Measurements from ENCODE around the gene MRC2. TPM values are rescaled to one million over a fixed set of nuclear protein-coding genes. Genes with fewer than 3 reads are reported as not detected.

MRC2 gene
- total RNA-seq, 1 experiment from 2014 or later: 34.3 TPM

DNA sequence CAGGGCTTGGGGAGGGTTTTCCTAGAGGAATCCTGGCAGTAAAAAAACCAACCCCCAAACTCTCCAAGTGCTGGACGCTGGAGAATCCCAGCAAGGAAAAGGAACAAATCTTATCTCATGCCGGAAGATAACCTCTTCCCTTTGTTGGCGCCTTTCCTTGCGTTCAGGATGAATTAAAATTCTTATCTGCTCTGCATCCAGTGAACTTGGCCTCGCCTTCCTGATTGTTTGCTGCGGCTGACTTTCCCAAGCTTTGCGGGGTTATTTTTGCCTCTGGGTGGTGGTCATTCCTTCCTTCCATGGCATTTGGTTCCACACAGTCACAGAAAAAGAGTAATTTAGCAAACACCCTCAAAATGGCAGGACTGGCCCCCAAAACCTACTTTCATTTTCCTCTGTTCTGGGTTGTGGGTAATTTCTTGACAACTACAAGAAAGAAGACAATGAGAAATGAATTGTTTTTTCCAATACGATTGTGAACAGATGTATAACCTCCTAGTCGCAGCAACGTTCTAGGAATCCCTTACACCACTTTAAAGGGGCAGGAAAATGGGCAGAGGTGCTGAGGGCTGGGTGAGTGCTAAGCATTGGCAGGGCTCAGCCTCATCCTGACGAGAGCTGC, 77.8 kb downstream of the MRC2 start:
- Histone ChIP-seq H3K4me3 (ENCODE audit: low read depth, low read length, poor library complexity, severe bottlenecking) (no peak overlapping the region), H3K9me3 (ENCODE audit: low read depth, low read length, poor library complexity, severe bottlenecking) (peaks cover 5% of the 10 kb centered on the region), H3K4me1 (ENCODE audit: insufficient read depth, low read length, poor library complexity, severe bottlenecking) (peaks cover 6% of the 10 kb centered on the region), H3K36me3 (ENCODE audit: insufficient read depth, low read length, poor library complexity, severe bottlenecking) (no peaks in the 10 kb centered on the region), H3K27me3 (replicated peaks; ENCODE audit: insufficient read depth, low read depth, low read length, poor library complexity) (no peaks in the 10 kb centered on the region), H3K27ac (ENCODE audit: low read depth, low read length, poor library complexity, severe bottlenecking) (no peak overlapping the region)
- ChIA-PET POLR2A (ENCODE audit: low non-redundant PET) (no interaction called here), CTCF (no interaction called here)
- TF ChIP-seq, protein P1, sequence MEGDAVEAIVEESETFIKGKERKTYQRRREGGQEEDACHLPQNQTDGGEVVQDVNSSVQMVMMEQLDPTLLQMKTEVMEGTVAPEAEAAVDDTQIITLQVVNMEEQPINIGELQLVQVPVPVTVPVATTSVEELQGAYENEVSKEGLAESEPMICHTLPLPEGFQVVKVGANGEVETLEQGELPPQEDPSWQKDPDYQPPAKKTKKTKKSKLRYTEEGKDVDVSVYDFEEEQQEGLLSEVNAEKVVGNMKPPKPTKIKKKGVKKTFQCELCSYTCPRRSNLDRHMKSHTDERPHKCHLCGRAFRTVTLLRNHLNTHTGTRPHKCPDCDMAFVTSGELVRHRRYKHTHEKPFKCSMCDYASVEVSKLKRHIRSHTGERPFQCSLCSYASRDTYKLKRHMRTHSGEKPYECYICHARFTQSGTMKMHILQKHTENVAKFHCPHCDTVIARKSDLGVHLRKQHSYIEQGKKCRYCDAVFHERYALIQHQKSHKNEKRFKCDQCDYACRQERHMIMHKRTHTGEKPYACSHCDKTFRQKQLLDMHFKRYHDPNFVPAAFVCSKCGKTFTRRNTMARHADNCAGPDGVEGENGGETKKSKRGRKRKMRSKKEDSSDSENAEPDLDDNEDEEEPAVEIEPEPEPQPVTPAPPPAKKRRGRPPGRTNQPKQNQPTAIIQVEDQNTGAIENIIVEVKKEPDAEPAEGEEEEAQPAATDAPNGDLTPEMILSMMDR (conservative IDR thresholded peaks at IDR 0.05; ENCODE audit: low read depth, low read length): no peak
- no peak for TF ChIP-seq EZH2 (IDR thresholded peaks at IDR 0.05; ENCODE audit: borderline replicate concordance, low read depth, low read length, poor library complexity, severe bottlenecking)
- no TSS peak for BruUV-seq (replicated peaks)
- intact Hi-C loops (cut with micrococcal nuclease; ENCODE audit: unreplicated experiment): no loop called here
- no peak for DNase-seq (ENCODE audit: low spot score)

DNA sequence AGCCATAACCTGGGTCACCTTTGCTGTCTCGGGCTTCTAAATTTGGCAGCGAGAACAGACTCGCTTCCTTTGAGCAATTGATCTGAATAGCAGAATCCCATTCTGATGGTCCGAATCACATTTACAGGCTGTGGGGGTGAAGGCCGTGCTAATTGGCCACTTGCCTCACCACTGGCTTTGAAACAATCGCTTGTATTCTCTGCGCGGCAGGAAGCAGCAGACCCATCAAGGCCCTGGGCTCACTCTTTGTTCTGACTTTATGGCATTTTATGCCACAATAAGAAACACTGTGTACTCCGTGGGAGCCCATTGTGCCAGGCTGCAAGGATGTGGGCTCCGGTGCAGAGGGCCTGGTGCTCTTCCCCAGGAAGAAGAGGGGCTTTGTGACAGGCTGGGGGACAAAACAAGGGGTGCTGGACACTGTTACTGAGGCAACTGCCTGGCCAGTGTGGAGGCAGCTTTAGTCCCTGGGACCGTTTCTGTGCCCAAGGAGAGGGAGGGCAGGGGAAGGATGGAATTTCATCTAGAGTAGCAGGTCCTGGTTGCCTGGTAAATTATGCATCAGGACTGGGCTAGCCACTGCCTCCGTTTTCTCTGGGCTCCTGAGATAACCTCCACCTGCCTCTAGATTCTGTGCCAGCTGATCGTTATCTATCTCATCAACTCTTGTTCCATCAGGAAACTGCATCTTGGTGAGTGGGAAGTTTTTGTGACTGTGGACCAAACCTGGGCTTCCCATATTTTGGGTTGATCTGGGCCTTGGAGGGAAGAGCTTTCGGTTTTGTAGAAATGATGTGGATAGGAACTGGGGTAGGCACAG, 78.5 kb downstream of the MRC2 start:
- TF ChIP-seq EZH2 (IDR thresholded peaks at IDR 0.05; ENCODE audit: borderline replicate concordance, low read depth, low read length, poor library complexity, severe bottlenecking): no peak
- TF ChIP-seq, protein P1 (conservative IDR thresholded peaks at IDR 0.05; ENCODE audit: low read depth, low read length): no peak
- Histone ChIP-seq H3K27me3 (replicated peaks; ENCODE audit: insufficient read depth, low read depth, low read length, poor library complexity) (no peaks in the 10 kb centered on the region), H3K36me3 (ENCODE audit: insufficient read depth, low read length, poor library complexity, severe bottlenecking) (no peaks in the 10 kb centered on the region), H3K4me3 (ENCODE audit: low read depth, low read length, poor library complexity, severe bottlenecking) (no peak overlapping the region), H3K9me3 (ENCODE audit: low read depth, low read length, poor library complexity, severe bottlenecking) (peaks cover 5% of the 10 kb centered on the region), H3K4me1 (ENCODE audit: insufficient read depth, low read length, poor library complexity, severe bottlenecking) (peaks cover 6% of the 10 kb centered on the region), H3K27ac (ENCODE audit: low read depth, low read length, poor library complexity, severe bottlenecking) (no peak overlapping the region)
- CTCF ChIA-PET: no interaction called here
- intact Hi-C loops (cut with micrococcal nuclease; ENCODE audit: unreplicated experiment): no loop called here
- DNase-seq (ENCODE audit: low spot score): no peak
- POLR2A ChIA-PET (ENCODE audit: low non-redundant PET): no interaction called here
- BruUV-seq (replicated peaks): no TSS peak

DNA sequence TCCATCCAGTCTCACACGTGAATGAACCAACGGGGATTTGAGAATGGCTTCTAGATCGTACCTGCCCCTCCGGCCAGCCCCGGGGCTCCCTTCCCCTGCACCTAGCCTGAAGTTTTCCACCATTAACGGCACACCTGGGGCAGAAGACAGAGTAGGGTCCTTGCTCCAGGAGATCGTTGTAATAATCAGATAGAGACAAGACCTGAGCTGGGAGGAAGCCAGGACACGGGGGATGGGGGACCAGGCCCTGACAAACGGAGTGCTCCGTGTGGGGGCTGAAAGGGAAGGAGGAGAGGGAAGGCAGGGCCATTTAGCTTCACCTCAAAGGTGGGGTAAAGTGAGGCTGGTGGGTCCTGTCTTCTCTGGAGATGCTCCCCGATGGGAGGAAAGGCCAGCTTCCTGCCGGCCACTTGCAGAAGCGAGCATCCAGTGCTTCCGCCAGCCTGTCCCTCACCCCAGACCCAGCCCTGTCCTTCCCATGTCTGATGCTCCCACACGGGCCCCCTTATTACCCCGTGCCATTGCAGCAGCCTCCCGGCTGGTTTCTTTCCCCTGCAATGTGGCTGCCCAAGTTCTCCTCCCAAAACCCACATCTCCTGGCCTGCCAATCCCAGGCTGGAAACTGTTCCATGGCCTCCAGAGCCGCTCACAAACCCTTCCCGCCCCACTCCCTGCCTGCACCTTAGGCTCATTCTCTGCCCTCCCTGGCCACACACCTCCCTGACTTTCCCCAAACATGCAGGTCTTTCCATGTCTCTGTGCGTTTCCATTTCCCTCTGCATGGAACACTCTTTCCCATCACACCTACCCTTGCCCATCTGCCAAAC, 79.3 kb downstream of the MRC2 start:
- TF ChIP-seq, protein P1 (conservative IDR thresholded peaks at IDR 0.05; ENCODE audit: low read depth, low read length): no peak
- TF ChIP-seq EZH2 (IDR thresholded peaks at IDR 0.05; ENCODE audit: borderline replicate concordance, low read depth, low read length, poor library complexity, severe bottlenecking): no peak
- Histone ChIP-seq H3K4me3 (ENCODE audit: low read depth, low read length, poor library complexity, severe bottlenecking) (no peak overlapping the region), H3K27me3 (replicated peaks; ENCODE audit: insufficient read depth, low read depth, low read length, poor library complexity) (no peaks in the 10 kb centered on the region), H3K27ac (ENCODE audit: low read depth, low read length, poor library complexity, severe bottlenecking) (no peak overlapping the region), H3K9me3 (ENCODE audit: low read depth, low read length, poor library complexity, severe bottlenecking) (peaks cover 5% of the 10 kb centered on the region), H3K36me3 (ENCODE audit: insufficient read depth, low read length, poor library complexity, severe bottlenecking) (no peaks in the 10 kb centered on the region), H3K4me1 (ENCODE audit: insufficient read depth, low read length, poor library complexity, severe bottlenecking) (peaks cover 6% of the 10 kb centered on the region)
- ChIA-PET CTCF (no interaction called here), POLR2A (ENCODE audit: low non-redundant PET) (no interaction called here)
- BruUV-seq (replicated peaks): no TSS peak
- intact Hi-C loops (cut with micrococcal nuclease; ENCODE audit: unreplicated experiment): no loop called here
- DNase-seq (ENCODE audit: low spot score): no peak
